ENCODE results near the gene PPL. TPM values are rescaled to one million over a fixed set of nuclear protein-coding genes. Genes with fewer than 3 reads are reported as not detected.

PPL gene
- total and polyA plus RNA-seq, 8 donors, result 30.4 to 77.1 (median 37.2) TPM

GRCh38 chr16:4944333-4945281 is 7.7 kb upstream of the PPL start:
- H3K27me3 ChIP-seq, result peaks cover 0 to 16% of the 10 kb centered on the region in 2 donors
- DNase-seq (peak in 3 of 4 donors; percentile 90 to 95 (median 90)), ATAC-seq (peak; percentile 90)
- H3K4me3 ChIP-seq, result no peak overlapping the region
- no peaks in the 10 kb centered on the region for H3K36me3 ChIP-seq
- intact Hi-C loops (cut with DNase I), result no loop called here
- H3K27ac ChIP-seq, result peak overlapping the region; percentile 63 to 73
- H3K9me3 ChIP-seq, result no peaks in the 10 kb centered on the region
- peaks cover 27 to 37% of the 10 kb centered on the region in 2 donors for H3K4me1 ChIP-seq
- TF ChIP-seq CTCF (IDR thresholded peaks at IDR 0.05), result no peak

- H3K36me3 ChIP-seq, result no peaks in the 10 kb centered on the region
These were observed 5.5 kb upstream of the PPL start for GRCh38 chr16:4942481-4942880.

GRCh38 chr16:4940719-4941118 is 3.8 kb upstream of the PPL start:
- Histone ChIP-seq H3K27ac (no peak overlapping the region), H3K4me1 (peaks cover 27 to 48% of the 10 kb centered on the region in 2 donors)
- intact Hi-C loops (cut with DNase I), result no loop called here

More at GRCh38 chr16:4942481-4942880, 5.5 kb upstream of the PPL start:
- H3K27ac ChIP-seq, result peak overlapping the region; percentile 44 to 73
- no peaks in the 10 kb centered on the region for H3K9me3 ChIP-seq
- ATAC-seq, result no peak
- TF ChIP-seq CTCF (IDR thresholded peaks at IDR 0.05), result no peak
- peak in 1 of 4 donors; percentile 28 for DNase-seq
- no peak overlapping the region for H3K4me3 ChIP-seq
- intact Hi-C loops (cut with DNase I), result no loop called here
- H3K4me1 ChIP-seq, result peaks cover 27 to 38% of the 10 kb centered on the region in 2 donors
- peaks cover 2 to 37% of the 10 kb centered on the region in 2 donors for H3K27me3 ChIP-seq

GRCh38 chr16:4938683-4939030 is 1.7 kb upstream of the PPL start:
- TF ChIP-seq CTCF (IDR thresholded peaks at IDR 0.05), result no peak
- Histone ChIP-seq H3K4me3 (no peak overlapping the region), H3K27ac (no peak overlapping the region), H3K36me3 (no peaks in the 10 kb centered on the region), H3K4me1 (peaks cover 11 to 44% of the 10 kb centered on the region in 2 donors), H3K27me3 (peaks cover 16 to 69% of the 10 kb centered on the region in 2 donors), H3K9me3 (no peaks in the 10 kb centered on the region)
- no peak for DNase-seq
- ATAC-seq, result no peak
- intact Hi-C loops (cut with DNase I), result no loop called here

More at GRCh38 chr16:4940719-4941118, 3.8 kb upstream of the PPL start:
- Histone ChIP-seq H3K9me3 (no peaks in the 10 kb centered on the region), H3K4me3 (no peak overlapping the region), H3K27me3 (peaks cover 16 to 54% of the 10 kb centered on the region in 2 donors), H3K36me3 (no peaks in the 10 kb centered on the region)
- no peak for TF ChIP-seq CTCF (IDR thresholded peaks at IDR 0.05)
- ATAC-seq (no peak), DNase-seq (peak in 1 of 4 donors; percentile 32)

Data from left lung (tissue), 10 donors.